IPS-18c (cell line): ENCODE measurements around the gene ARVCF.

ENCODE experiments used
- H3K4me3 ChIP-seq: 2 replicates; pipeline ENCODE4 v1.7.0; 2013; ENCODE audit warnings: low read depth, mild to moderate bottlenecking, low read length, moderate library complexity; ENCODE audit not compliant: insufficient read depth
- H3K9me3 ChIP-seq: one replicate; pipeline ENCODE4 v1.6.1; 2013; ENCODE audit warnings: mild to moderate bottlenecking, low read length, moderate library complexity; ENCODE audit not compliant: control insufficient read depth, insufficient read depth

The ARVCF gene

GRCh38 chr22:19997561-19998231 is 18.9 kb downstream of the ARVCF start:
- H3K9me3 ChIP-seq = peaks cover 2% of the 10 kb centered on the region
- H3K4me3 ChIP-seq = no peak overlapping the region

- H3K4me3 ChIP-seq = no peak overlapping the region
- H3K9me3 ChIP-seq = peaks cover 2% of the 10 kb centered on the region
Observed at GRCh38 chr22:19996694-19997384, 19.8 kb downstream of the ARVCF start.

- peaks cover 2% of the 10 kb centered on the region for H3K9me3 ChIP-seq
- H3K4me3 ChIP-seq = no peak overlapping the region
Observed at GRCh38 chr22:19995611-19996339, 20.8 kb downstream of the ARVCF start.

GRCh38 chr22:19994851-19995610 is 21.6 kb downstream of the ARVCF start:
- Histone ChIP-seq H3K9me3 (peaks cover 2% of the 10 kb centered on the region), H3K4me3 (no peak overlapping the region)

GRCh38 chr22:19993926-19994325 is 22.7 kb downstream of the ARVCF start:
- H3K9me3 ChIP-seq = no peaks in the 10 kb centered on the region
- no peak overlapping the region for H3K4me3 ChIP-seq

GRCh38 chr22:19992921-19993355 is 23.7 kb downstream of the ARVCF start:
- H3K9me3 ChIP-seq = no peaks in the 10 kb centered on the region
- H3K4me3 ChIP-seq = no peak overlapping the region

GRCh38 chr22:19992481-19992911 is 24.1 kb downstream of the ARVCF start:
- H3K4me3 ChIP-seq = no peak overlapping the region
- no peaks in the 10 kb centered on the region for H3K9me3 ChIP-seq

GRCh38 chr22:19991645-19992451 is 24.8 kb downstream of the ARVCF start:
- Histone ChIP-seq H3K9me3 (no peaks in the 10 kb centered on the region), H3K4me3 (no peak overlapping the region)

GRCh38 chr22:19991395-19991644 is 25.3 kb downstream of the ARVCF start:
- Histone ChIP-seq H3K4me3 (no peak overlapping the region), H3K9me3 (no peaks in the 10 kb centered on the region)

- Histone ChIP-seq H3K4me3 (no peak overlapping the region), H3K9me3 (no peaks in the 10 kb centered on the region)
Observed at GRCh38 chr22:19990609-19991394, 25.8 kb downstream of the ARVCF start.

- H3K9me3 ChIP-seq = no peaks in the 10 kb centered on the region
- H3K4me3 ChIP-seq = no peak overlapping the region
Observed at GRCh38 chr22:19990188-19990587, 26.4 kb downstream of the ARVCF start.

GRCh38 chr22:19989725-19990067 is 26.9 kb downstream of the ARVCF start:
- Histone ChIP-seq H3K4me3 (no peak overlapping the region), H3K9me3 (no peaks in the 10 kb centered on the region)

GRCh38 chr22:19988965-19989724 is 27.5 kb downstream of the ARVCF start:
- Histone ChIP-seq H3K9me3 (no peaks in the 10 kb centered on the region), H3K4me3 (no peak overlapping the region)

- H3K9me3 ChIP-seq = no peaks in the 10 kb centered on the region
- no peak overlapping the region for H3K4me3 ChIP-seq
Observed at GRCh38 chr22:19988331-19988808, 28.3 kb downstream of the ARVCF start.

- no peaks in the 10 kb centered on the region for H3K9me3 ChIP-seq
- no peak overlapping the region; the same call in 1 of the 2 replicates for H3K4me3 ChIP-seq
Observed at GRCh38 chr22:19987394-19988306, 29.0 kb downstream of the ARVCF start.
